ENCODE results near the gene CTDNEP1.

DNA sequence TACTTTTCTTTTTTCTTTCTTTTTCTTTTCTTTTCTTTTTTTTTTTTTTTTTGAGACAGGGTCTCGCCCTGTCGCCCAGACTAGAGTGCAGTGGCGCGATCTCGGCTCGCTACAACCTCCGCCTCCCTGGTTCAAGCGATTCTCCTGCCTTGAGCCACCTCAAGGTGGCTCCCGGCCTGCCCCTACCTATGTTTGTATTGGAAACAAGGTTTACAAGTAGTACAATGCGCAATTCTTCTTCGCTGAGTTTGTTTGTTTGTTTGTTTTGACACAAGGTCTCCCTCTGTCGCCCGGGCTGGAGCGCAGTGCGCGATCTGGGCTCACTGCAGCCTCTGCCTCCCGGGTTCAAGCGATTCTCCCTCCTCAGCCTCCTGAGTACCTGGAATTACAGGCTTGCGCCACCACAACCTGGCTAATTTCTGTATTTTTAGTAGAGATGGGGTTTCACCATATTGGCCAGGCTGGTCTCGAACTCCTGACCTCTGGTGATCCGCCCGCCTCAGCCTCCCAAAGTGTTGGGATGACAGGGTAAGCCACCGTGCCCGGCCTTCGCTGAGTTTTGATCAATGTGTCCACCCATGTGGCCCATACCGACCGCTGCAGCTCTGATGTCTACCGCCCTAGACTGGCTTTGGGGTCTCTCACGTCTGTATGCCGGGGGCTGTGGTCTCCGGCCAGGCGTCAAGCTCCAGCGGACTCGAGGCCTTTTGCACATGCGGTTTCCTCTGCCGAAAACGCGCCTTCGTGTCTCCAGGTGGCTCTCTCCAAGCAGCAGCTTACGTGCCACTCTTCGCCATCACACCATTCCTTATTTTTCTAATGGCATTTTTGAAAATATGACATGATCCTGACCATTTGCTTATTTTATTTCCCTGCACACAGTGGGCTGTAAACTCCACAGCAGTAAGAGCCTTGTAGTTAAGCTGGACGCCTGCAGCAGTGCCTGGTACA lies 44.0 kb upstream of the CTDNEP1 start:
- TF ChIP-seq, protein P1, sequence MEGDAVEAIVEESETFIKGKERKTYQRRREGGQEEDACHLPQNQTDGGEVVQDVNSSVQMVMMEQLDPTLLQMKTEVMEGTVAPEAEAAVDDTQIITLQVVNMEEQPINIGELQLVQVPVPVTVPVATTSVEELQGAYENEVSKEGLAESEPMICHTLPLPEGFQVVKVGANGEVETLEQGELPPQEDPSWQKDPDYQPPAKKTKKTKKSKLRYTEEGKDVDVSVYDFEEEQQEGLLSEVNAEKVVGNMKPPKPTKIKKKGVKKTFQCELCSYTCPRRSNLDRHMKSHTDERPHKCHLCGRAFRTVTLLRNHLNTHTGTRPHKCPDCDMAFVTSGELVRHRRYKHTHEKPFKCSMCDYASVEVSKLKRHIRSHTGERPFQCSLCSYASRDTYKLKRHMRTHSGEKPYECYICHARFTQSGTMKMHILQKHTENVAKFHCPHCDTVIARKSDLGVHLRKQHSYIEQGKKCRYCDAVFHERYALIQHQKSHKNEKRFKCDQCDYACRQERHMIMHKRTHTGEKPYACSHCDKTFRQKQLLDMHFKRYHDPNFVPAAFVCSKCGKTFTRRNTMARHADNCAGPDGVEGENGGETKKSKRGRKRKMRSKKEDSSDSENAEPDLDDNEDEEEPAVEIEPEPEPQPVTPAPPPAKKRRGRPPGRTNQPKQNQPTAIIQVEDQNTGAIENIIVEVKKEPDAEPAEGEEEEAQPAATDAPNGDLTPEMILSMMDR (IDR thresholded peaks at IDR 0.05 in 4 of 5, conservative IDR thresholded peaks at IDR 0.05 in 1 of 5) = peak in 1 of 5 experiments; percentile 5
- no peak for TF ChIP-seq POLR2A (IDR thresholded peaks at IDR 0.05)
